Fibroblast of lung (primary cell): ENCODE measurements around the gene ATXN7L1.

Experiments used
- CTCF ChIP-seq, 2 donors: IDR thresholded peaks in 1 of 2; conservative IDR thresholded peaks in 1 of 2; 1 replicate in 1 of 2; 2 replicates in 1 of 2; pipeline ENCODE4 v1.5.1; 2011 to 2012; ENCODE audit warnings: low read length in 2 of 2, control low read depth in 1 of 2, inconsistent platforms in 1 of 2, low read depth in 1 of 2, mild to moderate bottlenecking in 1 of 2
- EZH2 ChIP-seq: IDR thresholded peaks from 2 replicates; pipeline ENCODE4 v1.5.1; 2012; ENCODE audit warnings: low read length, control low read depth, mild to moderate bottlenecking; ENCODE audit errors: missing control alignments

- TF ChIP-seq CTCF (conservative IDR thresholded peaks at IDR 0.05 in 1 of 2, IDR thresholded peaks at IDR 0.05 in 1 of 2; ENCODE audit: low read depth in 1 of 2, low read length in 2 of 2) (no peak), EZH2 (no peak)
Observed at GRCh38 chr7:105775580-105775979, 100.8 kb downstream of the ATXN7L1 start.
